Endothelial cell of umbilical vein (primary cell): ENCODE results near the gene UPF1. TPM values are rescaled to one million over a fixed set of nuclear protein-coding genes. Genes with fewer than 3 reads are reported as not detected.

Experiments used
- BruUV-seq: library from RNA; stranded (reverse); fragments of 400-500 nt; replicated peaks from 2 replicates; lab custom pipeline; 2021; lab: Mats Ljungman, UMichigan
- CTCF ChIA-PET: fragments of 300-600, 350-600 bp; sonication (Branson Sonifier 250); formaldehyde crosslinking; loops from one replicate; lab custom pipeline; 2021; ENCODE audit warnings: antibody characterized with exemption, inconsistent platforms; lab: Charles Lee
- POLR2A ChIA-PET: fragments of 300-600, 350-600 bp; sonication (Branson Sonifier 250); formaldehyde crosslinking; loops from one replicate; lab custom pipeline; 2021; ENCODE audit warnings: antibody characterized with exemption, inconsistent platforms; lab: Charles Lee
- DNase-seq: peaks from one replicate; pipeline ENCODE4 v3.0.0-alpha.2; 2011; ENCODE audit warnings: low read depth, low spot score
- FAIRE-seq: peaks from 2 replicates; lab custom pipeline; 2011; peaks lifted over from hg19 to GRCh38; lab: Jason Lieb, UNC
- H2AFZ ChIP-seq: 2 replicates; pipeline ENCODE4 v1.6.0; 2012; ENCODE audit warnings: low read depth, low read length, control low read depth, inconsistent platforms
- H3K27ac ChIP-seq: 2 replicates; pipeline ENCODE4 v1.5.1; 2011; ENCODE audit warnings: low read depth, mild to moderate bottlenecking, control low read depth, low read length, moderate library complexity; ENCODE audit not compliant: insufficient read depth
- H3K27me3 ChIP-seq, 2 experiments: 2 replicates each; pipeline versions ENCODE4 v1.6.0 to v1.6.1; 2011; ENCODE audit warnings: low read length in 2 of 2, mixed read lengths in 1 of 2; ENCODE audit not compliant: control insufficient read depth in 2 of 2, insufficient read depth in 2 of 2
- H3K36me3 ChIP-seq, 2 experiments: 2 replicates in 1 of 2; 3 replicates in 1 of 2; pipeline ENCODE4 v1.5.1; 2011; ENCODE audit warnings: low read length in 2 of 2, mild to moderate bottlenecking in 1 of 2, moderate library complexity in 1 of 2; ENCODE audit not compliant: control insufficient read depth in 2 of 2, insufficient read depth in 2 of 2; ENCODE audit errors: extremely low read depth in 1 of 2
- H3K4me1 ChIP-seq: 3 replicates; pipeline ENCODE4 v1.5.1; 2011; ENCODE audit warnings: mild to moderate bottlenecking, low read length; ENCODE audit not compliant: control insufficient read depth, insufficient read depth; ENCODE audit errors: extremely low read depth
- H3K4me2 ChIP-seq: 2 replicates; pipeline ENCODE4 v1.6.1; 2011; ENCODE audit warnings: low read length, control low read depth, mixed read lengths; ENCODE audit not compliant: insufficient read depth
- H3K4me3 ChIP-seq, 3 experiments: fragments of 200-600 bp in 1 of 3; sonication (generic), shearing (Covaris generic) in 1 of 3; replicated peaks in 1 of 3; 2 replicates each; pipeline ENCODE4 v1.5.1; 2011 to 2016; ENCODE audit warnings: control low read depth in 3 of 3, low read length in 3 of 3, mild to moderate bottlenecking in 2 of 3, inconsistent platforms in 1 of 3, low read depth in 1 of 3, moderate library complexity in 1 of 3; ENCODE audit not compliant: insufficient read depth in 1 of 3
- H3K79me2 ChIP-seq: 2 replicates; pipeline ENCODE4 v1.6.0; 2012; ENCODE audit warnings: low read length, inconsistent platforms; ENCODE audit not compliant: control insufficient read depth, insufficient read depth
- H3K9ac ChIP-seq: replicated peaks from 2 replicates; pipeline ENCODE3; 2011; ENCODE audit warnings: low read length, control low read depth; ENCODE audit not compliant: insufficient read depth; ENCODE audit errors: extremely low read depth
- H3K9me1 ChIP-seq: replicated peaks from 3 replicates; pipeline ENCODE4 v1.6.0; 2011; ENCODE audit warnings: mild to moderate bottlenecking, low read length; ENCODE audit not compliant: control insufficient read depth, insufficient read depth; ENCODE audit errors: extremely low read depth
- H3K9me3 ChIP-seq: replicated peaks from 2 replicates; pipeline ENCODE4 v1.5.1; 2012; ENCODE audit warnings: low read length, inconsistent platforms; ENCODE audit not compliant: control insufficient read depth, insufficient read depth
- H4K20me1 ChIP-seq: replicated peaks from 2 replicates; pipeline ENCODE3; 2011; ENCODE audit warnings: mild to moderate bottlenecking, low read length; ENCODE audit not compliant: control insufficient read depth, insufficient read depth; ENCODE audit errors: extremely low read depth
- EZH2 ChIP-seq: IDR thresholded peaks from 2 replicates; pipeline ENCODE4 v1.6.1; 2012; ENCODE audit warnings: borderline replicate concordance, low read depth, mild to moderate bottlenecking, moderate library complexity, low read length, inconsistent platforms; ENCODE audit not compliant: severe bottlenecking
- FOS ChIP-seq: IDR thresholded peaks from 2 replicates; pipeline ENCODE4 v1.6.1; 2011; ENCODE audit warnings: mild to moderate bottlenecking, low read length, moderate library complexity, borderline replicate concordance; ENCODE audit not compliant: insufficient read depth
- GATA2 ChIP-seq: IDR thresholded peaks from 2 replicates; pipeline ENCODE4 v1.7.0; 2011; ENCODE audit warnings: low read depth, mild to moderate bottlenecking, moderate library complexity, mixed read lengths, low read length; ENCODE audit not compliant: insufficient read length, insufficient read depth
- JUN ChIP-seq: IDR thresholded peaks from 2 replicates; pipeline ENCODE4 v1.6.1; 2011; ENCODE audit warnings: borderline replicate concordance, low read depth; ENCODE audit not compliant: insufficient read length, insufficient read depth
- MYC ChIP-seq: IDR thresholded peaks from one replicate; pipeline ENCODE4 v1.6.1; 2011; ENCODE audit warnings: mild to moderate bottlenecking, low read depth, low read length
- POLR2A ChIP-seq: IDR thresholded peaks from 2 replicates; pipeline ENCODE4 v1.6.1; 2012; ENCODE audit warnings: low read depth, mild to moderate bottlenecking, control low read depth, low read length
- POLR2AphosphoS5 ChIP-seq: IDR thresholded peaks from 2 replicates; pipeline ENCODE4 v1.6.1; 2012; ENCODE audit warnings: low read depth, mild to moderate bottlenecking, control low read depth, low read length, moderate library complexity; ENCODE audit not compliant: insufficient read depth
- dilution Hi-C: fragments of 300-500 bp; cut with MboI; formaldehyde crosslinking; loops from one replicate; pipeline ENCODE4 v1.15.0; 2019; ENCODE audit warnings: low sequenced_read_pairs; ENCODE audit not compliant: extremely low pct_ligation_motif_present
- intact Hi-C: fragments of 100-400 bp; cut with micrococcal nuclease; formaldehyde crosslinking; loops from one replicate; pipeline ENCODE4 v1.10.0; 2022
- polyA plus RNA-seq, 4 experiments: library from polyadenylated mRNA; depleted of rRNA in 3 of 4; stranded (reverse) in 3 of 4; unstranded in 1 of 4; fragments of >200 nt; gene quantifications; 2 replicates each; pipeline versions ENCODE4 v1.2.1 to v1.2.3, GENCODE V29; 2011 to 2012; ENCODE audit warnings: missing spikeins in 1 of 4
- total RNA-seq: library from RNA; stranded (reverse); gene quantifications from 2 replicates; pipeline ENCODE4 v1.2.3, GENCODE V29; 2021
- TF ChIP-seq, protein P1 (sequence below), 2 donors: IDR thresholded peaks; 1 replicate in 1 of 2; 2 replicates in 1 of 2; pipeline ENCODE4 v1.5.1; 2011; ENCODE audit warnings: low read length in 2 of 2, mild to moderate bottlenecking in 2 of 2, moderate library complexity in 2 of 2, control low read depth in 1 of 2, inconsistent platforms in 1 of 2, low read depth in 1 of 2; ENCODE audit not compliant: insufficient read depth in 1 of 2; ENCODE audit errors: extremely low read depth in 1 of 2
- TF ChIP-seq, protein P2 (sequence below): IDR thresholded peaks from 2 replicates; pipeline ENCODE4 v1.6.1; 2011; ENCODE audit not compliant: insufficient read depth, insufficient read length

Gene UPF1
- total and polyA plus RNA-seq, 2 donors (not counting 3 experiments of a cell fraction or from before 2014, with no cell fraction given), result 65.9 to 68.2 TPM

DNA sequence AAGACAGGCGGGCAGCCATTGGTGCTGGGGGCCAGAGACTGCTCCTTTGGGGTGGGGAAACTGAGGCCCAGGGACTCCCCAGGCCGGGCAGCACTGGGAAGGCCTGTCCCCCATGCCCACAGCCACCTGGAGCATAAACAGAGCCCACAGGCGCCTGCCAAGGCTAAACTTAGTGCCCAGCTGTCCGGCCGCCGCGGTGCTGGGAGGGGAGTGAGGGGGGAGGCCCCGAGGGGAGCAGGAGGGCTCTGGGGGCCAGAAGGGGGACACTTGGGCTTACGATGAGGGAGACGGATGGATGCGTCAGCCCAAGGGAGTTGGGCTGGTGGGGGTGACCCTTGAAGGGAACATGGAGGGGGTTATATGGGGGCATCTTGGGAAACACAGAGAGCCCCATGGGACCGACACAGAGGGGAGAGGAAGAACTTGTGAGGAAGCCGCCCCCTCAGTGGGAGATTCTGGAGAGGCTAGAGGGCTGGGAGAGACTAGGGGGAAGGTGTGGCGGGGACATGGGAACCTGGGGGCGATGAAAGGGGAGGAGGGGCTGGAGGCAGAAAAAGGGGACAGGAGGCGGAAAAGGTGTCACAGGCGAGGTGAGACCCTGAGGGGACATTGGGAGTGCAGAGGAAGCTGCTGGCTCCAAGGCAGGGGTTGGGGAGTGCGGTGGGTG is 62.0 kb downstream of the UPF1 start:
- TF ChIP-seq, protein P1, sequence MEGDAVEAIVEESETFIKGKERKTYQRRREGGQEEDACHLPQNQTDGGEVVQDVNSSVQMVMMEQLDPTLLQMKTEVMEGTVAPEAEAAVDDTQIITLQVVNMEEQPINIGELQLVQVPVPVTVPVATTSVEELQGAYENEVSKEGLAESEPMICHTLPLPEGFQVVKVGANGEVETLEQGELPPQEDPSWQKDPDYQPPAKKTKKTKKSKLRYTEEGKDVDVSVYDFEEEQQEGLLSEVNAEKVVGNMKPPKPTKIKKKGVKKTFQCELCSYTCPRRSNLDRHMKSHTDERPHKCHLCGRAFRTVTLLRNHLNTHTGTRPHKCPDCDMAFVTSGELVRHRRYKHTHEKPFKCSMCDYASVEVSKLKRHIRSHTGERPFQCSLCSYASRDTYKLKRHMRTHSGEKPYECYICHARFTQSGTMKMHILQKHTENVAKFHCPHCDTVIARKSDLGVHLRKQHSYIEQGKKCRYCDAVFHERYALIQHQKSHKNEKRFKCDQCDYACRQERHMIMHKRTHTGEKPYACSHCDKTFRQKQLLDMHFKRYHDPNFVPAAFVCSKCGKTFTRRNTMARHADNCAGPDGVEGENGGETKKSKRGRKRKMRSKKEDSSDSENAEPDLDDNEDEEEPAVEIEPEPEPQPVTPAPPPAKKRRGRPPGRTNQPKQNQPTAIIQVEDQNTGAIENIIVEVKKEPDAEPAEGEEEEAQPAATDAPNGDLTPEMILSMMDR (IDR thresholded peaks at IDR 0.05; ENCODE audit: extremely low read depth in 1 of 2, insufficient read depth in 1 of 2, low read depth in 1 of 2, low read length in 2 of 2), result no peak
- TF ChIP-seq EZH2, result no peak
- TF ChIP-seq POLR2AphosphoS5, result no peak
- TF ChIP-seq, protein P2, sequence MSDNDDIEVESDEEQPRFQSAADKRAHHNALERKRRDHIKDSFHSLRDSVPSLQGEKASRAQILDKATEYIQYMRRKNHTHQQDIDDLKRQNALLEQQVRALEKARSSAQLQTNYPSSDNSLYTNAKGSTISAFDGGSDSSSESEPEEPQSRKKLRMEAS, result no peak
- TF ChIP-seq FOS, result no peak
- no peak for TF ChIP-seq MYC
- TF ChIP-seq POLR2A, result no peak
- TF ChIP-seq JUN, result no peak
- no peak for TF ChIP-seq GATA2
- Histone ChIP-seq H3K27ac (no peak overlapping the region), H3K4me3 (no peak overlapping the region), H3K36me3 (no peaks in the 10 kb centered on the region), H3K27me3 (peaks cover 0 to 2% of the 10 kb centered on the region in 2 experiments), H3K9me1 (no peaks in the 10 kb centered on the region), H4K20me1 (no peaks in the 10 kb centered on the region), H3K4me1 (no peaks in the 10 kb centered on the region), H3K79me2 (no peaks in the 10 kb centered on the region), H3K9ac (no peak overlapping the region), H3K9me3 (no peaks in the 10 kb centered on the region), H3K4me2 (no peak overlapping the region), H2AFZ (no peak overlapping the region)
- no peak for DNase-seq
- dilution Hi-C loops (no loop called here), intact Hi-C loops (loop anchor here (2.0 kb wide), 1 partner anchor 25 kb away; the partner anchor contains the start of genes COPE and DDX49)
- BruUV-seq, result no TSS peak
- ChIA-PET POLR2A (no interaction called here), CTCF (interaction anchor here (0.6 to 2.8 kb wide), 3 partner anchors 46 to 99 kb away, joined by 3 to 33 read pairs (median 11); no protein-coding TSS in a partner anchor)
- FAIRE-seq, result no peak
